Hepatocyte (in vitro differentiated cells): Measurements from ENCODE around the gene AGBL4. TPM values are rescaled to one million over a fixed set of nuclear protein-coding genes. Genes with fewer than 3 reads are reported as not detected.

Experiments
- DNase-seq: peaks from one replicate; pipeline ENCODE4 v3.0.0-alpha.2; 2016; ENCODE audit warnings: low spot score
- H2AFZ ChIP-seq: fragments of 200-600 bp; sonication (generic); 2 replicates; pipeline ENCODE4 v1.6.0; 2016; ENCODE audit warnings: antibody characterized with exemption, mild to moderate bottlenecking
- H3K27ac ChIP-seq: fragments of 200-600 bp; sonication (generic); 2 replicates; pipeline ENCODE4 v1.5.1; 2016; ENCODE audit warnings: mild to moderate bottlenecking
- H3K27me3 ChIP-seq: fragments of 200-600 bp; sonication (generic); 2 replicates; pipeline ENCODE4 v1.6.1; 2016
- H3K36me3 ChIP-seq: fragments of 200-600 bp; sonication (generic); replicated peaks from 2 replicates; pipeline ENCODE4 v1.5.1; 2016; ENCODE audit warnings: low read depth; ENCODE audit not compliant: insufficient read depth
- H3K4me1 ChIP-seq: fragments of 200-600 bp; sonication (generic); 2 replicates; pipeline ENCODE4 v1.5.1; 2016; ENCODE audit warnings: mild to moderate bottlenecking, moderate library complexity; ENCODE audit not compliant: insufficient read depth
- H3K4me2 ChIP-seq: fragments of 200-600 bp; sonication (generic); 2 replicates; pipeline ENCODE4 v1.6.0; 2016
- H3K4me3 ChIP-seq: fragments of 200-600 bp; sonication (generic); 2 replicates; pipeline ENCODE4 v1.5.1; 2016; ENCODE audit warnings: mild to moderate bottlenecking
- H3K79me2 ChIP-seq: fragments of 200-600 bp; sonication (generic); 2 replicates; pipeline ENCODE4 v1.6.0; 2017; ENCODE audit warnings: mild to moderate bottlenecking
- H3K9me2 ChIP-seq: fragments of 200-600 bp; sonication (generic); replicated peaks from 2 replicates; pipeline ENCODE4 v1.6.0; 2017; ENCODE audit warnings: mild to moderate bottlenecking; ENCODE audit not compliant: insufficient read depth
- H3K9me3 ChIP-seq: fragments of 200-600 bp; sonication (generic); 2 replicates; pipeline ENCODE4 v1.5.1; 2016; ENCODE audit warnings: low read depth, mild to moderate bottlenecking
- H4K20me1 ChIP-seq: fragments of 200-600 bp; sonication (generic); 2 replicates; pipeline ENCODE4 v1.6.0; 2016; ENCODE audit warnings: mild to moderate bottlenecking; ENCODE audit not compliant: insufficient read depth, poor library complexity, severe bottlenecking
- CTCF ChIP-seq: fragments of 200-600 bp; sonication (generic); IDR thresholded peaks from 2 replicates; pipeline ENCODE4 v1.5.1; 2016; ENCODE audit warnings: antibody characterized with exemption, mild to moderate bottlenecking; ENCODE audit not compliant: poor library complexity
- EZH2 ChIP-seq: fragments of 200-600 bp; sonication (generic); IDR thresholded peaks from 2 replicates; pipeline ENCODE4 v1.6.1; 2016; ENCODE audit warnings: antibody characterized with exemption, mild to moderate bottlenecking, borderline replicate concordance
- EZH2phosphoT487 ChIP-seq: fragments of 200-600 bp; sonication (generic); IDR thresholded peaks from one replicate; pipeline ENCODE4 v1.6.1; 2018; ENCODE audit warnings: antibody characterized with exemption, mild to moderate bottlenecking, low read depth, moderate library complexity; ENCODE audit not compliant: unreplicated experiment, severe bottlenecking
- WGBS: methylation state at CpG from one replicate; pipeline ENCODE4 v1.1.6; 2016; ENCODE audit warnings: low lambda C conversion rate; ENCODE audit errors: missing lambda C conversion rate; 5-methylcytosine and 5-hydroxymethylcytosine counted together
- polyA plus RNA-seq: library from polyadenylated mRNA; unstranded; fragments of >200 nt; fragmentation: Nextera tagmentation; extraction: Ambion mirVana; gene quantifications from 2 replicates; pipeline ENCODE4 v1.2.1, GENCODE V29; 2016
- total RNA-seq: library from RNA; depleted of rRNA; stranded (reverse); fragments of >200 nt; gene quantifications from 2 replicates; pipeline ENCODE4 v1.2.3, GENCODE V29; 2014

Gene AGBL4
- total and polyA plus RNA-seq, 2 experiments from 2014 or later = 0.50 to 0.73 TPM

GRCh38 chr1:49252917-49253316 lies 770.8 kb downstream of the AGBL4 start:
- Histone ChIP-seq H3K27me3 (no peaks in the 10 kb centered on the region), H3K4me1 (no peaks in the 10 kb centered on the region), H2AFZ (no peak overlapping the region), H3K36me3 (no peaks in the 10 kb centered on the region), H3K9me2 (no peaks in the 10 kb centered on the region), H3K4me2 (no peak overlapping the region), H3K79me2 (no peaks in the 10 kb centered on the region), H3K9me3 (peaks cover 6% of the 10 kb centered on the region), H3K27ac (no peak overlapping the region), H4K20me1 (no peaks in the 10 kb centered on the region), H3K4me3 (no peak overlapping the region)
- TF ChIP-seq EZH2phosphoT487 = no peak
- no peak for TF ChIP-seq EZH2
- TF ChIP-seq CTCF = no peak
- DNase-seq = no peak

- Histone ChIP-seq H3K36me3 (no peaks in the 10 kb centered on the region), H3K27me3 (no peaks in the 10 kb centered on the region), H3K79me2 (no peaks in the 10 kb centered on the region), H3K27ac (no peak overlapping the region), H3K4me2 (no peak overlapping the region), H3K9me2 (no peaks in the 10 kb centered on the region), H4K20me1 (no peaks in the 10 kb centered on the region), H2AFZ (no peak overlapping the region), H3K4me3 (no peak overlapping the region), H3K9me3 (no peaks in the 10 kb centered on the region), H3K4me1 (no peaks in the 10 kb centered on the region)
- 71% methylated on average over 2 of the region's 2 CpGs for WGBS
- TF ChIP-seq EZH2phosphoT487 = no peak
- no peak for TF ChIP-seq CTCF
- TF ChIP-seq EZH2 = no peak
- no peak for DNase-seq
Observed at GRCh38 chr1:49251019-49251784, 772.6 kb downstream of the AGBL4 start.

DNA sequence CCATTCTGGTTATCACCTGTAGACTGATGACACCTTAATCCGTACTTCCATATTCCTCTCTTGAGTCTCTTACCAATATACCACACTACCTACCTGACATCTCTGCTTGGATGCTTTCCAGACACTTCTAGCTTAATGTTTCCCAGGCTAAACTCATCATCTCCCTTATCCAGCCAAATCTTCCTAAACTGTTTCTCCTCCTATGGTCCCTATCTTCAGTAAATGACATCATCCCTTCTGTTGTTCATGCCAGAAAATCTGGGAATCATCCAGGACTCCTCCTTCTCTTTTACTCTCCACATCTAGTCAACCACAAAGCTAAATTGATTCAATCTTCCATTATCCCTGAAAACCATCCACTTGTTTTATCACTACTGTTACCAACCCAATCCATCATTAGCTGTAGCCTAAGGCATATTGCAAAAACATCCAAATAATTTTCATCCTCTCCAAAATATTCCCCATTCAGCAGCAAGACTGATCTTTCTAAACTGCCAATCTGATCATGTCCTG lies 783.0 kb downstream of the AGBL4 start:
- Histone ChIP-seq H4K20me1 (no peaks in the 10 kb centered on the region), H3K27ac (no peak overlapping the region), H3K9me2 (no peaks in the 10 kb centered on the region), H3K27me3 (no peaks in the 10 kb centered on the region), H3K36me3 (no peaks in the 10 kb centered on the region), H2AFZ (no peak overlapping the region), H3K4me2 (no peak overlapping the region), H3K79me2 (no peaks in the 10 kb centered on the region), H3K4me3 (no peak overlapping the region), H3K4me1 (no peaks in the 10 kb centered on the region), H3K9me3 (peaks cover 5% of the 10 kb centered on the region)
- WGBS = 60% methylated on average over 1 of the region's 1 CpG
- no peak for DNase-seq
- no peak for TF ChIP-seq EZH2
- no peak for TF ChIP-seq EZH2phosphoT487
- no peak for TF ChIP-seq CTCF
